NT2/D1 (cell line): ENCODE measurements around the gene COBLL1.

Experiments
- SUZ12 ChIP-seq: IDR thresholded peaks from 2 replicates; pipeline ENCODE4 v1.6.1; 2011; ENCODE audit not compliant: insufficient read length, insufficient read depth; ENCODE audit errors: extremely low read depth
- YY1 ChIP-seq: IDR thresholded peaks from 2 replicates; pipeline ENCODE4 v1.6.1; 2011; ENCODE audit not compliant: insufficient read length, insufficient read depth
- ZNF274 ChIP-seq: IDR thresholded peaks from 2 replicates; pipeline ENCODE4 v1.6.1; 2011; ENCODE audit warnings: mild to moderate bottlenecking, low read depth, low read length

- no peak for TF ChIP-seq YY1
- TF ChIP-seq SUZ12 = no peak
- TF ChIP-seq ZNF274 = no peak
Observed at GRCh38 chr2:164813535-164813934, 28.1 kb downstream of the COBLL1 start.
